B cell (primary cell): ENCODE measurements around the gene CERS6. TPM values are rescaled to one million over a fixed set of nuclear protein-coding genes. Genes with fewer than 3 reads are reported as not detected.

Experiments
- ATAC-seq: fragments of 200-7000 bp; cut with Tn5 transposase; one replicate; pipeline ENCODE4 v1.10.0; 2021; ENCODE audit warnings: low read depth, mild to moderate bottlenecking, moderate number of reproducible peaks, moderate library complexity
- CTCF ChIA-PET: fragments of 350-600 bp; sonication (Branson Sonifier 250); formaldehyde crosslinking; loops from one replicate; lab custom pipeline; 2021; ENCODE audit warnings: antibody characterized with exemption, inconsistent platforms; lab: Charles Lee
- POLR2A ChIA-PET: fragments of 350-600 bp; sonication (Branson Sonifier 250); formaldehyde crosslinking; loops from one replicate; lab custom pipeline; 2021; ENCODE audit warnings: antibody characterized with exemption; lab: Charles Lee
- DNase-seq: peaks from one replicate; pipeline ENCODE4 v3.0.0; 2013
- H2AFZ ChIP-seq: 2 replicates; pipeline ENCODE4 v1.6.1; 2012; ENCODE audit warnings: mild to moderate bottlenecking, low read depth, low read length; ENCODE audit not compliant: insufficient read depth, poor library complexity, severe bottlenecking
- H3K27ac ChIP-seq, 2 donors: 1 replicate in 1 of 2; 2 replicates in 1 of 2; pipeline ENCODE4 v1.5.1; 2012 to 2013; ENCODE audit warnings: low read length in 2 of 2, mild to moderate bottlenecking in 2 of 2, moderate library complexity in 1 of 2
- H3K27me3 ChIP-seq, 4 experiments: fragments of 200-600 bp in 1 of 4; sonication (generic) in 1 of 4; replicated peaks in 1 of 4; 1 replicate in 2 of 4; 2 replicates in 2 of 4; pipeline versions ENCODE4 v1.6.1 to v1.7.0; 2013 to 2016; ENCODE audit warnings: low read length in 3 of 4, mild to moderate bottlenecking in 2 of 4, mixed read lengths in 1 of 4, moderate library complexity in 1 of 4; ENCODE audit not compliant: insufficient read depth in 4 of 4, control insufficient read depth in 3 of 4; ENCODE audit errors: control extremely low read depth in 1 of 4
- H3K36me3 ChIP-seq, 2 experiments: replicated peaks in 1 of 2; 1 replicate in 1 of 2; 2 replicates in 1 of 2; pipeline versions ENCODE4 v1.6.1 to v1.7.1; 2013; ENCODE audit warnings: low read length in 1 of 2; ENCODE audit not compliant: insufficient read depth in 2 of 2, control insufficient read depth in 1 of 2; ENCODE audit errors: control extremely low read depth in 1 of 2, extremely low read depth in 1 of 2
- H3K4me1 ChIP-seq, 2 donors: fragments of 200-600 bp in 1 of 2; sonication (generic) in 1 of 2; 1 replicate in 1 of 2; 2 replicates in 1 of 2; pipeline versions ENCODE4 v1.5.1 to v1.6.1; 2013 to 2017; ENCODE audit warnings: low read length in 2 of 2; ENCODE audit not compliant: control insufficient read depth in 2 of 2, insufficient read depth in 2 of 2
- H3K4me2 ChIP-seq: replicated peaks from 2 replicates; pipeline ENCODE3; 2012; ENCODE audit warnings: mild to moderate bottlenecking, low read depth, low read length; ENCODE audit not compliant: poor library complexity, severe bottlenecking
- H3K4me3 ChIP-seq, 5 experiments: fragments of 200-600 bp in 1 of 5; sonication (generic) in 1 of 5; 1 replicate in 3 of 5; 2 replicates in 2 of 5; pipeline versions ENCODE4 v1.5.1 to v1.7.0; 2011 to 2016; ENCODE audit warnings: low read length in 4 of 5, mild to moderate bottlenecking in 4 of 5, low read depth in 2 of 5, control low read depth in 1 of 5, moderate library complexity in 1 of 5; ENCODE audit not compliant: insufficient read depth in 1 of 5; ENCODE audit errors: control extremely low read depth in 1 of 5, extremely low read depth in 1 of 5
- H3K79me2 ChIP-seq: fragments of 200-600 bp; sonication (generic); one replicate; pipeline ENCODE4 v1.6.0; 2016; ENCODE audit warnings: low read length; ENCODE audit not compliant: control insufficient read depth, insufficient read depth
- H3K9ac ChIP-seq: fragments of 200-600 bp; sonication (generic); 2 replicates; pipeline ENCODE4 v1.6.1; 2017; ENCODE audit warnings: mild to moderate bottlenecking, low read length, moderate library complexity
- H3K9me3 ChIP-seq, 3 donors: one replicate each; pipeline versions ENCODE4 v1.6.1 to v1.7.1; 2013; ENCODE audit warnings: low read length in 2 of 3; ENCODE audit not compliant: control insufficient read depth in 2 of 3, insufficient read depth in 1 of 3; ENCODE audit errors: control extremely low read depth in 1 of 3
- H4K20me1 ChIP-seq: 2 replicates; pipeline ENCODE4 v1.6.0; 2012; ENCODE audit warnings: mild to moderate bottlenecking, low read length; ENCODE audit not compliant: insufficient read depth, control insufficient read depth, poor library complexity, severe bottlenecking
- H3K27ac Mint-ChIP-seq: one replicate; pipeline ENCODE4 v1.8.0; 2021; ENCODE audit warnings: mixed read lengths
- H3K27me3 Mint-ChIP-seq: one replicate; pipeline ENCODE4 v1.8.0; 2021; ENCODE audit warnings: mixed read lengths
- H3K4me1 Mint-ChIP-seq: one replicate; pipeline ENCODE4 v1.8.0; 2021; ENCODE audit warnings: mixed read lengths
- H3K4me3 Mint-ChIP-seq: one replicate; pipeline ENCODE4 v1.8.0; 2021; ENCODE audit warnings: mixed read lengths
- H3K9me3 Mint-ChIP-seq: one replicate; pipeline ENCODE4 v1.8.0; 2022; ENCODE audit warnings: mixed read lengths; ENCODE audit not compliant: insufficient read depth
- EZH2 ChIP-seq: IDR thresholded peaks from 2 replicates; pipeline ENCODE4 v1.6.1; 2012; ENCODE audit warnings: borderline replicate concordance, low read depth, mild to moderate bottlenecking, moderate library complexity, low read length; ENCODE audit not compliant: insufficient read depth, poor library complexity, severe bottlenecking
- WGBS: methylation state at CpG from one replicate; pipeline ENCODE4 v1.1.5; 2013; ENCODE audit warnings: missing lambda C conversion rate; ENCODE audit not compliant: insufficient coverage; 5-methylcytosine and 5-hydroxymethylcytosine counted together
- intact Hi-C: fragments of 100-400 bp; cut with micrococcal nuclease; formaldehyde crosslinking; loops from one replicate; pipeline ENCODE4 v1.10.0; 2022
- polyA plus RNA-seq: library from polyadenylated mRNA; depleted of rRNA; stranded (reverse); fragments of >200 nt; gene quantifications from 2 replicates; pipeline ENCODE4 v1.2.3, GENCODE V29; 2012
- total RNA-seq, 2 donors: library from RNA; stranded (reverse); fragments of 120-200 nt in 1 of 2; gene quantifications; 1 replicate in 1 of 2; 2 replicates in 1 of 2; pipeline versions ENCODE4 v1.2.3 to v1.2.4, GENCODE V29; 2013 to 2022
- TF ChIP-seq, protein P1 (sequence below): fragments of 200-600 bp; IDR thresholded peaks from one replicate; pipeline ENCODE4 v1.8.0; 2022; ENCODE audit warnings: antibody characterized with exemption, mild to moderate bottlenecking

The CERS6 gene
- total and polyA plus RNA-seq, 2 donors (not counting 1 experiment from before 2014, with no cell fraction given), result 2.2 to 5.5 TPM

GRCh38 chr2:168810235-168810634 is 354.2 kb downstream of the CERS6 start:
- H3K4me3 Mint-ChIP-seq, result no peak overlapping the region
- 100% methylated on average over 1 of the region's 2 CpGs for WGBS
- TF ChIP-seq EZH2, result no peak
- TF ChIP-seq, protein P1, sequence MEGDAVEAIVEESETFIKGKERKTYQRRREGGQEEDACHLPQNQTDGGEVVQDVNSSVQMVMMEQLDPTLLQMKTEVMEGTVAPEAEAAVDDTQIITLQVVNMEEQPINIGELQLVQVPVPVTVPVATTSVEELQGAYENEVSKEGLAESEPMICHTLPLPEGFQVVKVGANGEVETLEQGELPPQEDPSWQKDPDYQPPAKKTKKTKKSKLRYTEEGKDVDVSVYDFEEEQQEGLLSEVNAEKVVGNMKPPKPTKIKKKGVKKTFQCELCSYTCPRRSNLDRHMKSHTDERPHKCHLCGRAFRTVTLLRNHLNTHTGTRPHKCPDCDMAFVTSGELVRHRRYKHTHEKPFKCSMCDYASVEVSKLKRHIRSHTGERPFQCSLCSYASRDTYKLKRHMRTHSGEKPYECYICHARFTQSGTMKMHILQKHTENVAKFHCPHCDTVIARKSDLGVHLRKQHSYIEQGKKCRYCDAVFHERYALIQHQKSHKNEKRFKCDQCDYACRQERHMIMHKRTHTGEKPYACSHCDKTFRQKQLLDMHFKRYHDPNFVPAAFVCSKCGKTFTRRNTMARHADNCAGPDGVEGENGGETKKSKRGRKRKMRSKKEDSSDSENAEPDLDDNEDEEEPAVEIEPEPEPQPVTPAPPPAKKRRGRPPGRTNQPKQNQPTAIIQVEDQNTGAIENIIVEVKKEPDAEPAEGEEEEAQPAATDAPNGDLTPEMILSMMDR, result no peak
- POLR2A ChIA-PET, result no interaction called here
- no peaks in the 10 kb centered on the region for H3K4me1 Mint-ChIP-seq
- Histone ChIP-seq H3K4me2 (no peak overlapping the region), H3K4me3 (no peak overlapping the region), H3K9ac (no peak overlapping the region), H3K79me2 (no peaks in the 10 kb centered on the region), H3K36me3 (no peaks in the 10 kb centered on the region), H3K4me1 (no peaks in the 10 kb centered on the region), H3K9me3 (no peaks in the 10 kb centered on the region), H2AFZ (no peak overlapping the region), H3K27me3 (no peaks in the 10 kb centered on the region), H3K27ac (no peak overlapping the region), H4K20me1 (no peaks in the 10 kb centered on the region)
- H3K27ac Mint-ChIP-seq, result no peak overlapping the region
- CTCF ChIA-PET, result no interaction called here
- DNase-seq (no peak), ATAC-seq (no peak)
- H3K9me3 Mint-ChIP-seq, result no peaks in the 10 kb centered on the region
- H3K27me3 Mint-ChIP-seq, result no peaks in the 10 kb centered on the region
- intact Hi-C loops, result no loop called here

DNA sequence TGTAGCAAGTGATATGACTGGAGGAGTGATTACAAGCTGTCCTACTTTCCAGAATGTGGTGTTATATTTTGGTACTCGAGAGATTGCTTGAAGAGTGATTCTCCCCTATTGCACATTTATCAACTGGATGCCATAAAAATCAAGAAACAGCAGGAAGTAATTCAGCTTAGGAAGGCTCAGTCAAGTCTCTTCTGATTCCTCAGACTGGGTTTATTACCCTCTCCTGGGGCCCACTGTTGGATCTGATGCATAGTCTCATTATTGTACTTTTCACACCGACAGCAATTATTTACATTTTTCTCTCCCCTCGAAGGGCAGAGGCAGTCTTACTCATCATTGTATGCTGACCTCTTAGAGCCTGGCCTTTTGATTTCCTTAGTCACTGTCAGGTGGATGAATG is 355.6 kb downstream of the CERS6 start:
- TF ChIP-seq, protein P1, result no peak
- TF ChIP-seq EZH2, result no peak
- no peak overlapping the region for H3K4me3 Mint-ChIP-seq
- no peak overlapping the region for H3K9ac ChIP-seq
- ATAC-seq, result no peak
- no peaks in the 10 kb centered on the region for H3K27me3 Mint-ChIP-seq
- H3K4me2 ChIP-seq, result no peak overlapping the region
- CTCF ChIA-PET, result no interaction called here
- H3K9me3 Mint-ChIP-seq, result no peaks in the 10 kb centered on the region
- WGBS, result 100% methylated on average over 1 of the region's 3 CpGs
- H3K27ac Mint-ChIP-seq, result no peak overlapping the region
- POLR2A ChIA-PET, result no interaction called here
- intact Hi-C loops, result no loop called here
- no peak for DNase-seq
- H3K36me3 ChIP-seq, result no peaks in the 10 kb centered on the region
- H3K27ac ChIP-seq, result no peak overlapping the region
- H3K79me2 ChIP-seq, result no peaks in the 10 kb centered on the region
- H3K4me1 Mint-ChIP-seq, result no peaks in the 10 kb centered on the region
- H3K4me3 ChIP-seq, result no peak overlapping the region
- no peak overlapping the region for H2AFZ ChIP-seq
- no peaks in the 10 kb centered on the region for H3K27me3 ChIP-seq
- H4K20me1 ChIP-seq, result no peaks in the 10 kb centered on the region
- no peaks in the 10 kb centered on the region for H3K4me1 ChIP-seq
- H3K9me3 ChIP-seq, result no peaks in the 10 kb centered on the region
